ENCODE data around the gene FNBP1. TPM values are rescaled to one million over a fixed set of nuclear protein-coding genes. Genes with fewer than 3 reads are reported as not detected.
"Not testable (repeated sequence)": the region's sequence is repeated elsewhere in the genome, so short reads cannot be mapped to it uniquely, and the experiment has no call there.

FNBP1 gene
- total RNA-seq, 2 donors from 2014 or later: 71.5 to 80.3 TPM

GRCh38 chr9:129983891-129984290 lies 59.1 kb downstream of the FNBP1 start:
- H3K27ac ChIP-seq: no peak overlapping the region
- H3K9me3 ChIP-seq: no peaks in the 10 kb centered on the region
- TF ChIP-seq CTCF (IDR thresholded peaks at IDR 0.05): no peak
- H3K4me3 ChIP-seq: no peak overlapping the region
- peaks cover 10 to 11% of the 10 kb centered on the region in 2 donors for H3K4me1 ChIP-seq (ENCODE audit: control insufficient read depth in 1 of 2, low read depth in 2 of 2)
- no peak for DNase-seq (ENCODE audit: low spot score)
- H3K27me3 ChIP-seq (replicated peaks; ENCODE audit: insufficient read depth): no peaks in the 10 kb centered on the region
- no peak for ATAC-seq (ENCODE audit: insufficient number of reproducible peaks, low FRiP score, low read depth)
- no peaks in the 10 kb centered on the region for H3K36me3 ChIP-seq

- TF ChIP-seq CTCF (IDR thresholded peaks at IDR 0.05): no peak
- no peak for DNase-seq (ENCODE audit: low spot score)
Observed at GRCh38 chr9:129981180-129981907, 61.6 kb downstream of the FNBP1 start.

GRCh38 chr9:129980224-129980623 lies 62.8 kb downstream of the FNBP1 start:
- H3K27ac ChIP-seq; H3K27me3 ChIP-seq (replicated peaks; ENCODE audit: insufficient read depth); H3K4me3 ChIP-seq; DNase-seq (ENCODE audit: low spot score); H3K9me3 ChIP-seq; ATAC-seq (ENCODE audit: insufficient number of reproducible peaks, low FRiP score, low read depth): not testable (repeated sequence)
- H3K4me1 ChIP-seq (ENCODE audit: control insufficient read depth in 1 of 2, low read depth in 2 of 2): peaks cover 10 to 11% of the 10 kb centered on the region in 2 donors
- H3K36me3 ChIP-seq: peaks cover 10% of the 10 kb centered on the region

More at GRCh38 chr9:129981180-129981907, 61.6 kb downstream of the FNBP1 start:
- no peak for ATAC-seq (ENCODE audit: insufficient number of reproducible peaks, low FRiP score, low read depth)
- Histone ChIP-seq H3K4me1 (ENCODE audit: control insufficient read depth in 1 of 2, low read depth in 2 of 2) (peaks cover 10 to 11% of the 10 kb centered on the region in 2 donors), H3K27me3 (replicated peaks; ENCODE audit: insufficient read depth) (no peaks in the 10 kb centered on the region), H3K9me3 (no peaks in the 10 kb centered on the region), H3K27ac (no peak overlapping the region), H3K4me3 (no peak overlapping the region), H3K36me3 (peaks cover 10% of the 10 kb centered on the region)

GRCh38 chr9:129979071-129979745 lies 63.8 kb downstream of the FNBP1 start:
- DNase-seq (ENCODE audit: low spot score) (no peak), ATAC-seq (ENCODE audit: insufficient number of reproducible peaks, low FRiP score, low read depth) (no peak)
- Histone ChIP-seq H3K4me1 (ENCODE audit: control insufficient read depth in 1 of 2, low read depth in 2 of 2) (peaks cover 8 to 9% of the 10 kb centered on the region in 2 donors), H3K4me3 (no peak overlapping the region), H3K27me3 (replicated peaks; ENCODE audit: insufficient read depth) (no peaks in the 10 kb centered on the region), H3K36me3 (peaks cover 10% of the 10 kb centered on the region), H3K27ac (no peak overlapping the region), H3K9me3 (no peaks in the 10 kb centered on the region)
- TF ChIP-seq CTCF (IDR thresholded peaks at IDR 0.05): no peak

GRCh38 chr9:129972816-129973215 lies 70.2 kb downstream of the FNBP1 start:
- no peaks in the 10 kb centered on the region for H3K27me3 ChIP-seq (replicated peaks; ENCODE audit: insufficient read depth)
- DNase-seq (ENCODE audit: low spot score): no peak
- no peaks in the 10 kb centered on the region for H3K9me3 ChIP-seq
- no peak for ATAC-seq (ENCODE audit: insufficient number of reproducible peaks, low FRiP score, low read depth)
- H3K36me3 ChIP-seq: peaks cover 15% of the 10 kb centered on the region
- peaks cover 11 to 13% of the 10 kb centered on the region in 2 donors for H3K4me1 ChIP-seq (ENCODE audit: control insufficient read depth in 1 of 2, low read depth in 2 of 2)
- H3K27ac ChIP-seq: no peak overlapping the region
- no peak overlapping the region for H3K4me3 ChIP-seq
- no peak for TF ChIP-seq CTCF (IDR thresholded peaks at IDR 0.05)

Data from thoracic aorta (tissue), 2 donors.